Endothelial cell (in vitro differentiated cells): ENCODE measurements around the gene DCDC2B. TPM values are rescaled to one million over a fixed set of nuclear protein-coding genes. Genes with fewer than 3 reads are reported as not detected.

Source experiments
- DNase-seq: peaks from one replicate; pipeline ENCODE4 v3.0.0; 2021; ENCODE audit warnings: low spot score
- H3K27ac Mint-ChIP-seq: one replicate; pipeline ENCODE4 v1.8.0; 2021; ENCODE audit warnings: mixed read lengths, inconsistent platforms; ENCODE audit not compliant: unreplicated experiment
- H3K27me3 Mint-ChIP-seq: one replicate; pipeline ENCODE4 v1.8.0; 2021; ENCODE audit warnings: mild to moderate bottlenecking, moderate library complexity, mixed read lengths, inconsistent platforms; ENCODE audit not compliant: unreplicated experiment
- H3K36me3 Mint-ChIP-seq: one replicate; pipeline ENCODE4 v1.8.0; 2021; ENCODE audit warnings: mild to moderate bottlenecking, low read depth, mixed read lengths, inconsistent platforms; ENCODE audit not compliant: unreplicated experiment
- H3K4me1 Mint-ChIP-seq: one replicate; pipeline ENCODE4 v1.8.0; 2021; ENCODE audit warnings: mild to moderate bottlenecking, mixed read lengths, inconsistent platforms; ENCODE audit not compliant: unreplicated experiment
- H3K4me3 Mint-ChIP-seq: one replicate; pipeline ENCODE4 v1.8.0; 2021; ENCODE audit warnings: mild to moderate bottlenecking, mixed read lengths, inconsistent platforms; ENCODE audit not compliant: unreplicated experiment
- H3K9me3 Mint-ChIP-seq: one replicate; pipeline ENCODE4 v1.8.0; 2021; ENCODE audit warnings: mixed read lengths, inconsistent platforms; ENCODE audit not compliant: unreplicated experiment
- total RNA-seq: library from RNA; stranded (reverse); fragmentation: NEBNext Ultra II Directional; extraction: Animal tissue kit (Norgen Biotek cat#: 25700); gene quantifications from one replicate; pipeline ENCODE4 v1.2.1, GENCODE V29; 2021; ENCODE audit not compliant: unreplicated experiment
- TF ChIP-seq, protein P1 (sequence below): fragments of 200-600 bp; sonication (generic); IDR thresholded peaks from one replicate; pipeline ENCODE4 v1.5.0; 2021; ENCODE audit warnings: antibody characterized with exemption; ENCODE audit not compliant: unreplicated experiment

DCDC2B gene
- total RNA-seq, 1 donor from 2014 or later: not detected

DNA sequence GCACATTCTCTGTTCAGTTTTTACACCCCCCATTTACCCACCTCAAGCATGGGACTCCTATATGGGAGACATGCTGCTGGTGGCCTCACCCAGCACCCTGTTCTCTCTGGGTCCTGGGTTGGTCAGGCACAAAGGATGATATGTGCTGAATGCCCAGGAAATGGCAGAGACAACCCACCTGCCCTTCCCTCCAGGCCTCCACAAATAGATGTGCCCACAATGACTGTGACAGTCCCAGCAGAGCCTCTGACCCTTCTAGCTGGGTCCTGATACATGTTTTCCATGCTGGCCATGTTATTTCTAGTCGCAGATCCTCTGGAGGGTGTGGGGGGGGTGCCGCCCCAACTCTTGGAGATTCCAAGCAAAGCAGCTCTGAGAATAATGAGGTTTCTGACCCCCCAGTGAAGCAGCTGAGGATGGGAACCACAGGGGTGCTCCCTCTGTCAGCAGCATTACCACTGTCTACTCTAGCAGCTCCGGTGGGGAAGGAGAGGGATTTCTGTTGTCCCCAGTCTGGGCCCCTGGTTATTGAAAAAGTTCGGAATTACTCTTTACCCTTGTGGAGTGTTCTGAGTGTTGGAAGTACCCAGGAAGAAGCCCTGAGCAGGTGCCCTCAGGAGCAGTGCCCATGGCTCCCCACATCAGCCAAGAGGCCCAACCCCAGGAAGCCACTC, 9.7 kb upstream of the DCDC2B start:
- DNase-seq: no peak
- Mint-ChIP-seq H3K36me3 (peaks cover 27% of the 10 kb centered on the region), H3K27me3 (peaks cover 18% of the 10 kb centered on the region), H3K4me1 (peaks cover 40% of the 10 kb centered on the region), H3K4me3 (no peak overlapping the region), H3K27ac (no peak overlapping the region), H3K9me3 (no peaks in the 10 kb centered on the region)
- TF ChIP-seq, protein P1, sequence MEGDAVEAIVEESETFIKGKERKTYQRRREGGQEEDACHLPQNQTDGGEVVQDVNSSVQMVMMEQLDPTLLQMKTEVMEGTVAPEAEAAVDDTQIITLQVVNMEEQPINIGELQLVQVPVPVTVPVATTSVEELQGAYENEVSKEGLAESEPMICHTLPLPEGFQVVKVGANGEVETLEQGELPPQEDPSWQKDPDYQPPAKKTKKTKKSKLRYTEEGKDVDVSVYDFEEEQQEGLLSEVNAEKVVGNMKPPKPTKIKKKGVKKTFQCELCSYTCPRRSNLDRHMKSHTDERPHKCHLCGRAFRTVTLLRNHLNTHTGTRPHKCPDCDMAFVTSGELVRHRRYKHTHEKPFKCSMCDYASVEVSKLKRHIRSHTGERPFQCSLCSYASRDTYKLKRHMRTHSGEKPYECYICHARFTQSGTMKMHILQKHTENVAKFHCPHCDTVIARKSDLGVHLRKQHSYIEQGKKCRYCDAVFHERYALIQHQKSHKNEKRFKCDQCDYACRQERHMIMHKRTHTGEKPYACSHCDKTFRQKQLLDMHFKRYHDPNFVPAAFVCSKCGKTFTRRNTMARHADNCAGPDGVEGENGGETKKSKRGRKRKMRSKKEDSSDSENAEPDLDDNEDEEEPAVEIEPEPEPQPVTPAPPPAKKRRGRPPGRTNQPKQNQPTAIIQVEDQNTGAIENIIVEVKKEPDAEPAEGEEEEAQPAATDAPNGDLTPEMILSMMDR: no peak

DNA sequence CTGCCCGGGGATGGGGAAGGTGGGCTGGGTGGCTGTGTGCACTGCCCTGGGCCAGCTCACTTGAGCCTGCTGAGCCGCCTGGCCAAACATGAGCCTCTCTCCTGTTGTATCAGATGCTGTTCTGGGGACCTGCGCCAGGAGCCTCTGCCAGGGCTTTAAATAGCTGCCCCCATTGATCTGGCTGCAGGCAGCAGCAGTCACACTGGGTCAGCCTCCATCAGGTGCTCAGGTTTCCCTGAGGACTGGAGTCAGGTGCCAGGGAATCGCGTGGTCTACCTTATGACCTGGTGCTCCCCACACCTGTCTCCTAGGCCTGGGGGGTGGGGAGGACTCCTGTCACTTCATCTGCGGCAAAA, 9.2 kb upstream of the DCDC2B start:
- no peaks in the 10 kb centered on the region for H3K9me3 Mint-ChIP-seq
- H3K27me3 Mint-ChIP-seq: peaks cover 20% of the 10 kb centered on the region
- TF ChIP-seq, protein P1: no peak
- DNase-seq: no peak
- no peak overlapping the region for H3K27ac Mint-ChIP-seq
- peaks cover 22% of the 10 kb centered on the region for H3K36me3 Mint-ChIP-seq
- peak overlapping the region; percentile 42 for H3K4me3 Mint-ChIP-seq
- peaks cover 40% of the 10 kb centered on the region for H3K4me1 Mint-ChIP-seq

DNA sequence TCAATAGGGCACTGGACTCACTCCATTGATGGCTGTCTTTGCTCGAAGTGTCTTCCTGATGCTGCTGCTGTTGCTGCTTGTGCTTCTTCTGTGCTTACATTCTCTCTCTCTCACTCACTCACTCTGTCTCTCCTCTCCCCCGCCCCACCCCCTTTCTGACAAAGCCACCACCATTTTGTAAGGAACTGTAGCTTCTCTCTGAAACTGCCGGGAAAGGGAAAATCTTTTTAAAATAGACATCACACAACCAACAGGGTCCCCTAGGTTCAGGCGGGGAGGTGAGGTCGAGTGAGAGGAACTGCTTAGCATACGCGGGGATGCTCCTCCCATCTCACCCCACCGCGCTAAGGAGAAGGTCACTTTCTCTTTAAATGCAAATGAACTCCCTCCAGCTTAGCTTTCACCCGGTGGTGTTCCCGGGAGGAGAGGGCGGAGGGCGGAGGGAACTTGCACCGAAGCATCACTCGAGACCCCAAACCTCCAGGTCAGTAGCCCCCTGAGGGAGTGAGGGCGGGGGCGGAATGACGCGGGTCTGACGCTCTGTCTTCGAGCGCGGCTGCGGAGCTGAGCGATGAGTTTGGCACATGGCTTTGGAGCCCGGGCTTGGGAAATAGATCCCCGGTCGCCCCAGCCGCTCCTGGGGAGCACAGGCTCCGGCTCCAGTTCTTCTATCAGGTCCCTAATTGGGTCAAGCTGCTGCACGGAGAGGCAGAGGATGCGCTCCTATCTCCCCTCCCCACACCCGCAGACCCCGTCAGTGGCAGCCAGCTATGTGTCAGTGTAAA, 8.5 kb upstream of the DCDC2B start, which contains the start of gene CCDC28B:
Gene CCDC28B (plus strand): TSS at position 370 of the 785 bp plus-strand sequence. CDS start 1,341 bp downstream, outside the sequence.
- TF ChIP-seq, protein P1: no peak
- peaks cover 36% of the 10 kb centered on the region for H3K4me1 Mint-ChIP-seq

DNA sequence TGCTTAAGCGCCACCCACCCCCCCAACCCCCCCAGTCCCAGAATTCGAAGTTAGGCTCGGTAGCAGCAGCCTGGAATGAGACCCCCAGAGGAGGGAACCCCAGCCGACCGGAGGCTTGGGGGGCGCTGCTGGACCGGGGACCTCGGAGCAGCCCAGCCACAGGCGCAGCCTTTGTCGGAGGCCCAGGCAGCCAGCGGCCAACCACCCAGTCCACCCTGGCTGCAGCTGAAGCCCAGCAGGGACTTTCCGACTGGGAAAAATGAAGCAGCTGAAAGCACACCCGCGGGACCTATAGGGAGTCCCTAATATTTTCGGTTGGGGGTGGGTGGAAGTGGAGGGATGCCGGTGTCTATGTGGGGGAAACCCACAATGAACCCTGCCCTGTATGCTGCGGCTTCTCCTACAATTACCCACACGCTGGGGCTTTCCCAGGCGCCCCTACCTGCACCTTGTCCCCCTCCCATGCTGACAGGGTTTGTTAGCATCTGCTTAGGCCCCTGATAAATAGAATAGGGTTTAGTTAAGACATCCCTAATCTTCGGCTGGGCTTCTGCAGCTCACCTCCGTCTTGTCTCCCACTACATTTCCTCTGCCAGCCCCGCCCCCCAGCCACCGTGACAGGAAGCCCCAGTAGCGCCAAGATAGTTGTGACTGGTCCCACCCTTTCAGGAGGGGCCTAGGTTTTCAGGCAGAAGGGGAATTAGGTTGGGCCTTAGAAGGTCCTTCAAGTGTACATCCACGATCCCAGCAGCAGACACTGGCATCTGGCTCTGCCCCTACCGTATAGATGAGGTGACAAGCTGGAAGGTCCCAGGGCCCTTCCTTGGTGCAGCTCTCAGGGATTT, 7.7 kb upstream of the DCDC2B start:
- H3K36me3 Mint-ChIP-seq: peaks cover 19% of the 10 kb centered on the region
- peaks cover 34% of the 10 kb centered on the region for H3K4me1 Mint-ChIP-seq
- peak overlapping the region; percentile 57 for H3K27ac Mint-ChIP-seq
- no peaks in the 10 kb centered on the region for H3K9me3 Mint-ChIP-seq
- peak overlapping the region; percentile 92 for H3K4me3 Mint-ChIP-seq
- TF ChIP-seq, protein P1: no peak
- DNase-seq: peak; percentile 60
- peaks cover 23% of the 10 kb centered on the region for H3K27me3 Mint-ChIP-seq

More for the DNA sequence above, 8.5 kb upstream of the DCDC2B start, which contains the start of gene CCDC28B:
- peak within 1 kb of the TSS; percentile 92 for H3K4me3 Mint-ChIP-seq
- H3K36me3 Mint-ChIP-seq: peaks cover 22% of the 10 kb centered on the region
- H3K9me3 Mint-ChIP-seq: no peaks in the 10 kb centered on the region
- peaks cover 20% of the 10 kb centered on the region for H3K27me3 Mint-ChIP-seq
- DNase-seq: peak; percentile 44
- H3K27ac Mint-ChIP-seq: peak within 1 kb of the TSS; percentile 57
